GM21447 (cell line): ENCODE measurements around the gene PLA2R1.

Experiments used
- ATAC-seq: cut with Tn5 transposase; IDR thresholded peaks from one replicate; pipeline ENCODE4 v1.9.1; 2021; ENCODE audit not compliant: unreplicated experiment

PLA2R1 gene

DNA sequence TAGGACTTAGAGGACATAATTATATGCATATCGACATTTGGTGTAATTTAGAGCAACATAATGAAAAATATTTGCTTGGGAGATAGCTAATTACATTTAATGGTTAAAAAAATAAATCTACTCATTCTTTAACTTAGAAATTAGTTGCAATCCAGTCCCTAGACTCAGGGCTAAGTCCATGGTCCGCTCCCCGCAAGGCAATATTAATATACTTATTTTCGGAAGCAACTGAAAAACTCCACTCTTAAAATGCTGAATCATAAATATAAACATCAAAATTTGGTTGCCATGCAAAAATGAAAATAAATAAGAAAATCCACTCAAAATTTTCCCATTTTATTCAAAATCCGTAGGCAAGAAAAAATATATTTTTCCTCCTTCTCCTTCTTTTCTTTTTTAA is 164.7 kb downstream of the PLA2R1 start:
- ATAC-seq, result no peak

DNA sequence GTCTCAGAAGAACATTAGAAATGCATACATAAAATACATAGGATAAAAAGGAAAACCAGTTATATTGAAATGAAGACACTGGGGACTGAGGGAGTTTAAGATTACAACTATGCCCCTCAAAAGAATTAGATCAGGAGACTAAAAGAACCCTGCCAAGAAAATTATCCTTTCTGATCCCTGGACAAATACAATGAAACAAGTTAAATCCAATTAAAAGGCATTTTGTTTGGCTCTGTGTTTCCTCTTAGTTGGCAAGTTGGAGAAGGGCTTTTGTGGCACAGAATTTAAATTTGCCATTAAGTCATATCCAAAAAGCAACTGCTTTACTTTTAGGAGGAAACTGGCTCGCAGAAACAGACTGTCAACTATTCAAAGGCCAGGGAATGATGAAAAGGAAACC is 165.3 kb downstream of the PLA2R1 start:
- no peak for ATAC-seq

DNA sequence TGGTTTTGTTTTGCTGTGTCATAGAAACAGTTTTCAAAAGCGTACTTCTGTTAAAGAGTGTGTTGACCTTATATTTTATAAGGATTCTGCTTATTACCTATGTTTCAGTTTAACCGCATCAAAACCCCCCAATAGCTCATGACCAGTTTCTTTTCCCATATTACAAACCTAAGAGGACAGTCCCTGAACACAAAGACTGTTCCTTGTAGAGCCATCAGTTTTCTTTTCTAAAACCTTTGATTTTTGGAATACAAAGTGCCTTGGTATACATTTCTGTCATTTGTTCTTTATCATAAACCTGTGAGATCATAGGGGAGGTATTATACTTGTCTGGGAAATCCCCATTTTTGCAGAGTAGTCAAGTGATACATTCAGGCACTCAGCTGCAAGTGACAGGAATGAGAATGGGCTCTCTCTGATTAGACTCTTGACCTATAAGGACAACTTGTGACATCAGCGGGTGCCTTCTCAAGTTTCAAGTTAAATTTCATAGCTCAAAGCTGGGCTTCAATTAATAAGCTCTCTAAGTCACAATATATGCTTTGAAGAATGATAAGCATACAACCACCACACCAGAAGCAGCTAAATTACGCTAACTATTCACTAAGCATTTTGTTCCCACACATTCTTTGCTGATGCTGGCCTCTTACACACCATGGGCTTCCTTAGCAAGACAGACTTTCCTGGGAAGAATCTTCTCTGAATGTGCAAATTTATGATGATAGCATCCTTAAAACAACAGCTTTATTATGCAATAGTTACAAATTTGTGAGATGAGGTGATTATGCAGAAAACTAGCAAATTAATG is 167.0 kb downstream of the PLA2R1 start:
- peak; percentile 44 for ATAC-seq

DNA sequence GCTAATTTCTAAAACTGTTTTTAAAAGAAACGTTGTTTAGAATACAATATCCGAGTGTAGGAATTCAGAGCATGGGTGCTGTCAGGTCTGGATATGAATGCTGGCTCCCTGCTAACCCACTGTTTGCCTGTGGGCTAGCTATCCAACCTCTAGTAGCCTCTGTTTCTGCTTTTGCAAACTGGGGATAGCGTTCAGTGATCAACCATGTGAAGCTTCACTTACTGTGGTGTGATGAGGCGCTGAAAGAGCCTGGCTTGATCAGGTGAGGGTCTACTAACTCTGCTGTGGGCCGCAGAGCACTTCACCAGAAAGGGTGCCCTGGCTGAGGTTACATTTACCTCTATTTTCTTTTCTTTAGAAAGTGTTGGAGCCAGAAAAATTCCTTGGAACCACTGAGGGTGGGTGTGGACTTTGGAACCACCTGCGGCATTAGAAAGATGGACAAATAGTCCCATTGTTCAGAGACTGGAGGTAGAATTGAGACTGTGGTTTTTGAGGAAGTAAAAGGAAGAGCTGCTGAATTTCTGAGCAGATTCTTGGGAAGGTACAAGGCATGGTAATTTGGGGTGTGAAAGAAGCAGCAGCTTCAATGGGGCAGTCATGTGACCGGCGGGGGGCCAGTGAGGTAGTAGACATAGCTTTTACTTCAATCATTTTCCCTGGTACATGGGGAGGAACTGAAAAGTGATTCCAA is 168.1 kb downstream of the PLA2R1 start:
- no peak for ATAC-seq

DNA sequence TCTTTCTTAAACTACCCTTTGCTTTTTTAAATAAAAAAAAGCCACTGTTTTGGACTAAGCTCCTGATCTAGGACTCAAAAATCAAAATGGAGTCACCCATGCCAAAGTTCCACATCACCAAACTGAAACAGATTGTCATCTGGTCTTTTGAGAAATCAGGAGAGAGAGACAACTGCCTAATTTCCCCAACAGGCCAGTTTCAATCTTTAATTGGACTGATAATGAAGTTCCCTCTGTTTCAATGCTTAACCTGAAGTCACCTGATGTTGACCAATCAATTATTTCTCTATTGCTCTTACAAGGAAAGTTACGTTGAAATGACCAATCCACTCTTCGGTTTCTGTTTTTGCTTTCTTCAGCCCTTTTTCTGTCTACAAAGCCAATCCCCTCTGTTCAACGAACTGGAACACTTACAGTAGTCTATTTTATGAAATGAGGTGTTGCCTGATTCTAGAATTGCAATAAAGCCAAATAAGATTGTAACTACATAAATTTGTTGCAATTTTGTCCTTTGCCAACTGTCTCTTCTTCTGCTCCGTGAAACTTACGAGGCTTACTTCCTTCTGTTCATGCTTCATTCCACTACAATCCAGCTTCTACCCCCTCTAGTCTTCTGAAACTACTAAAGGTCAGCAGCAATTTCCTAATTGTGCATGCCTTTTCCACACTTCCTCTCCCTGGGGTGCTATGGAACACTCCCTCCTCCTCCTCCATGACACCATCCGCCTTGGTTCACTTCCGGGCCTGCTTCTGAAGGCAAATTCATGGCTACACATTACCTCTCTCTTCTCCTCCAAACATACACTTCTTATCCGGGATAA is 169.2 kb downstream of the PLA2R1 start:
- no peak for ATAC-seq

DNA sequence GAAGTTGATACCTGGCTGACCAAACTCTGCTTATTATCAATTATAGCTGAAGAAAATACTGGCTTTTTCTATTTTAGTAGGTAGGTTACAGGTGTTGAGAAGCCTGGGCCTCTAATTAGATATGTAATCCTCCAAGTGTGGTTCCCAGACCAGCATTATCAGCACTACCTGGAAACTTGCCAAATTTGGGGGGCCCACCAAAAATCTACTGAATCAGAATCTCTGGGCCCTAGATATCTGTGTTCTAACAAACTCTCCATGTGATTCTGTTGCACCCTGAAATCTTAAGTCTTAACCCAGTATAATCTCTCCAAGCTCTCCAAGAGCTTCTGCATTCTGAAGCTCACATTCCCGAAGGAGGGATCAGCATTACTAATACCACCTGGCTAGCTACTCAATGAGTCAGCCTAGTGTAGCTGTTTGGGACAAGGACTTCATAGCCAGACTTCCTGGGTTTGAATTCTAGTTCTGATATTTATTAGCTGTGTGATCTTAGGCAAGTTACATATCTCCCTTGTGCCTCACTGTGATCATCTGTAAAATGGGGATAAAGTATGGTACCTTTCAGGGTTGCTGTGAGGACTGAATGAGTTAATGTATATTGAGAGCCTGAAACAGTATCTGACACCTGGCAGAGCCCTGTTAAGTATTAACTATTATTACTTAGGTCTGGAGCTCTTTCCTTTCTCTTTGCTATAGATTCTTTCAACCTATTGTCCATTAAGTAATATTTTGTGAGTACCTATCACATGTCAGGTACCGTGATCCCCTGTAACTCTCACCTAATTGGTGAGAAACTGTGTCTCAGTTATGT is 170.3 kb downstream of the PLA2R1 start:
- peak; percentile 32 for ATAC-seq

DNA sequence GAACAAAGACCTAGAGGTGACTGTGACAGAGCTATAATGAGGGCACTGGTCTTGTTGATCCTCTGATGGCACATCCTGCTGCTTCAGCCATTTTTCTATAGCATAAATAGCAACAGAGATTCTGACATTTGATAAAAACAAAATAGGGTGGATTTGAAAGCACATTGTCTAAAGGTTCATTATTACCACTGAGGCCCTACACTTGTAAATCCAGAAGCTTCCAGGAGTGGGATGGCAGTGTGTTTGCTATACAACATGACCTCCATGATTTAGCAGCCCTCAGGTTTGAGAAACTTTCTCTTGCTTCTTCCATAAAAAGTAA is 171.2 kb downstream of the PLA2R1 start:
- no peak for ATAC-seq

DNA sequence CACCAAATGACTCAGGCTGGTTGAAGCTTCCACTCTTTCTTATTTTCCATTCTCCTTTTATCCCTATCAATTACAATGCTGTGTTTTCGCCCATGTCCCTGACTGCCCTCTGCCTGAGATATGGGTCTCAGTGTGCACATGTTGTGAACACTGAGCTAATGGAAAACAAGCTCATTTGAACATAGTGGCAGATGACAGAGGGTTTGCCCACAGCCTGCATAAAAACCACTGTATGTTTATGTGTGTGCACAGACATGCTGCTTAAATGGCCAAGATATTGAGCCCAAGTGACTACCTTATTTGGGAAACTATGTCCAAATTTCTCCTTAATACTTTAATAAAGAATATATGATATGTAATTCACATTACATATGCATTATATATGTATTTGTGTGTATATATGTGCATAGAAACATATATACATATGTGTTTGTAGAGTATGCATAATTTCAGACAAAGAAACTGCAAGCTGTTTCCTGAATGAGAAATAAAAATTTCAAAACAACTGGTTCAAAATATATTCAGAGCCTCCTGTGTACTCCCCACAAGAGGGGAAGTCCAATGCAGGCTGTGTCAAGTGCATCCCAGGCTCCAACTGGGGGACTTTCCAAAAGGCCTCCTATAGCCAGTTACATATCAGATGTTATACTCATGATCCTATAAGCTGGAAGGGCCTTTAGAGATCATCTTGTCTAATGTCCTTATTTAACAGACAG is 171.7 kb downstream of the PLA2R1 start:
- peak; percentile 37 for ATAC-seq

DNA sequence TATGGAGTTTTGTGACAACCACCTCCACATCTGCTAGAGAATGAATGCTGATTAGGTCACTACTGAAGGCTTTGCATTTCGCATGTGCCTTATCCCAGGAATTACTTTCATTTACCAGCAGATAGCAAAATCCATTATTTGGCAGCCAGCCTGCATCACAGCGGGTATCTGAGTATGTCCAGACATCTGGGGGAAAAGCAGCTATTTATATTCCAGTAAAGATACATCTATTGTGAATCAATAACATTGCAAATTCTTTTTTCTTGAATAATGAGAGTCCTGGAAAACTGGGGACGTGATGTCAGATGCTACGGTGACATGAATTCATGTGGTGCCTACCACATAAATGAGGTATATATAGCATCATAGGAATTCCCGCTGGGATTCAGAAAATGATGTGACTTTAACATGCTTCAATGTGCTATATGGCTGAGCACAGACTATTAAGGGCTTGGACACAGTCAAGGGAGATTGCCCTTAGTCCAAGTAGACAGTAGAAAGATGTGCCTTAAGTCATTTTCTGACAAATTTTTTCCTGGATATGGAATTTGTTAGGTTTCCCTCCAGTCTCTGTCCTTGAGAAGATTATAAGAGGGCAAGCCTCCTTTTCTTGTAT is 180.2 kb downstream of the PLA2R1 start:
- no peak for ATAC-seq
